ENCODE measurements around the gene CACNG4.

DNA sequence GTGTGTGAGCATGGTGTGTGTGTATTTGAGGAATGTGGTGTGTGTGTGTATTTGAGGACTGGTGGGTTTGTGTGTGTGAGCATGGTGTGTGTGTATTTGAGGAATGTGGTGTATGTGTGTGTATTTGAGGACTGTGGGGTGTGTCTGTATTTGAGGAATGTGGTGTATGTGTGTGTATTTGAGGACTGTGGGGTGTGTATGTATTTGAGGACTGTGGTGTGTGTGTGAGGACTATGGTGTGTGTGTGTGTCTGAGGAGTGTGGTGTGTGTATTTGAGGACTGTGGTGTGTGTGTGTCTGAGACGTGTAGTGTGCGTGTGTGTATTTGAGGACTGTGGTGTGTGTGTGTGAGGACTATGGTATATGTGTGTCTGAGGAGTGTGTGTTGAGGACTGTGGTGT lies 61.8 kb downstream of the CACNG4 start:
- TF ChIP-seq, protein P1, sequence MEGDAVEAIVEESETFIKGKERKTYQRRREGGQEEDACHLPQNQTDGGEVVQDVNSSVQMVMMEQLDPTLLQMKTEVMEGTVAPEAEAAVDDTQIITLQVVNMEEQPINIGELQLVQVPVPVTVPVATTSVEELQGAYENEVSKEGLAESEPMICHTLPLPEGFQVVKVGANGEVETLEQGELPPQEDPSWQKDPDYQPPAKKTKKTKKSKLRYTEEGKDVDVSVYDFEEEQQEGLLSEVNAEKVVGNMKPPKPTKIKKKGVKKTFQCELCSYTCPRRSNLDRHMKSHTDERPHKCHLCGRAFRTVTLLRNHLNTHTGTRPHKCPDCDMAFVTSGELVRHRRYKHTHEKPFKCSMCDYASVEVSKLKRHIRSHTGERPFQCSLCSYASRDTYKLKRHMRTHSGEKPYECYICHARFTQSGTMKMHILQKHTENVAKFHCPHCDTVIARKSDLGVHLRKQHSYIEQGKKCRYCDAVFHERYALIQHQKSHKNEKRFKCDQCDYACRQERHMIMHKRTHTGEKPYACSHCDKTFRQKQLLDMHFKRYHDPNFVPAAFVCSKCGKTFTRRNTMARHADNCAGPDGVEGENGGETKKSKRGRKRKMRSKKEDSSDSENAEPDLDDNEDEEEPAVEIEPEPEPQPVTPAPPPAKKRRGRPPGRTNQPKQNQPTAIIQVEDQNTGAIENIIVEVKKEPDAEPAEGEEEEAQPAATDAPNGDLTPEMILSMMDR (conservative IDR thresholded peaks at IDR 0.05) = no peak
- no peak for TF ChIP-seq EZH2 (IDR thresholded peaks at IDR 0.05; ENCODE audit: low read depth)

All from PC-9 (cell line).